Measurements from ENCODE around the gene CRISP3. TPM values are rescaled to one million over a fixed set of nuclear protein-coding genes. Genes with fewer than 3 reads are reported as not detected.

CRISP3 gene, protein sequence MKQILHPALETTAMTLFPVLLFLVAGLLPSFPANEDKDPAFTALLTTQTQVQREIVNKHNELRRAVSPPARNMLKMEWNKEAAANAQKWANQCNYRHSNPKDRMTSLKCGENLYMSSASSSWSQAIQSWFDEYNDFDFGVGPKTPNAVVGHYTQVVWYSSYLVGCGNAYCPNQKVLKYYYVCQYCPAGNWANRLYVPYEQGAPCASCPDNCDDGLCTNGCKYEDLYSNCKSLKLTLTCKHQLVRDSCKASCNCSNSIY
- not detected for total RNA-seq

DNA sequence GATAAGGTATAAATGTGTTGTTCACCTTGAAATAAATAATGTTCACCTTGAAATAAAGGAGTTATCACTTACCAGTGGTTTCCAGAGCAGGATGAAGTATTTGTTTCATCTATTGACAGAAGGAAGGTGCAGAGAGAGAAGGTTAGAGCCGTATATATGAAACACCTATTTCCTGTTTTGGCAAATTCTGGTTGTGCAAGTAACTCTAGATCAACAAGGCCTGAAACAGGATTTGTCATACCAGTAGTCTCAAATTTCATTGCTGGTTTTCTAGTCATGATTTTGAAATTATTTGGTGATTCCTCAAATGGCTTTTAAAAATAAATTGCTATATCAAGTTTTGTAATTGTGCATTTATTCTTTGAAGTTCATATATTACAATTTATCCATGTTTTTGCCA lies at the start of gene CRISP3:
Gene CRISP3, minus strand, starts transcription at position 130 of the 400 bp plus-strand sequence. Its CDS starts 21 bp downstream, at position 109.
- H3K27me3 Mint-ChIP-seq, result no peaks in the 10 kb centered on the region
- no peaks in the 10 kb centered on the region for H3K36me3 Mint-ChIP-seq
- no peak for DNase-seq
- no peaks in the 10 kb centered on the region for H3K4me1 Mint-ChIP-seq
- no peaks in the 10 kb centered on the region for H3K9me3 Mint-ChIP-seq
- no peak within 1 kb of the TSS for H3K27ac Mint-ChIP-seq
- no peak within 1 kb of the TSS for H3K4me3 Mint-ChIP-seq

DNA sequence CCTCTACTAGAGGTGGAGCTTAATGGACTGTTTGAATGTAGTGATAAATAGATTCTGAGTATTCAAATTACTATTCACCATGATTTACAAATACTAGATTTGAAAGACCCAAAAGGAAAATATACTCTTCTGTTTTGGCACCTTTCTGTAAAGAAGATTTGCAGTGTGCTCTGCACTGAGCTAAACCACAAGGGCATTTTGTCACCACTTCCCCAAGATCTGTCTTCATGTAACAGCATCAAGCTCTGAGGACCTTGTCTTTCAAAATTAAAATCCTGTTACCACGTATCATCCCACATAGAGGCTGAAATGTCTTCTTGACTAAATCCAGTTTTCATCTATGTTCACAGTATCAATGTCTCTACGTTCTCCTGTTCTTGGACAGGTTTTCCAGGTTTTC lies 46.2 kb upstream of the CRISP3 start:
- Mint-ChIP-seq H3K27ac (no peak overlapping the region), H3K27me3 (no peaks in the 10 kb centered on the region), H3K9me3 (peaks cover 2% of the 10 kb centered on the region), H3K4me3 (no peak overlapping the region), H3K36me3 (no peaks in the 10 kb centered on the region), H3K4me1 (no peaks in the 10 kb centered on the region)
- DNase-seq, result no peak

DNA sequence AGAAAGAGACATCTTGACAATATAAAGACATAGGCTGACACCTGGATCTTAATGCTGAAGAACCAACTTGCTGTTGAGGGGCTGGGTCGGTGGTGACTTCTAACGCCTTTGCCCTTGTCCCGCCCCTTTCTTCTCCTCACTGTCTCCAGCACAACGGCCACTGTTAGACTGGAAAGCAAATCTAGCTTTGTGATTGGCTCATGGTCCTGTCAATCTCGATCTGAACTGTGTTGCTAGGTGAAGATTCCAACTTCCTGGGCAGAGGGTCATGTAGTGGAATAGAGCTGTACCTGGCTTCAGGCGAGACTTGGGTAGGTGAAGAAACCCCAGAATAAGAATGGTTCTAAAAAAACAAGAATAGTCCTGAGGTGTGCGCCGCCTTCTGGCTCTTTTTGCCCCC lies 43.0 kb upstream of the CRISP3 start, which contains the start of gene PGK2:
Gene PGK2, minus strand, starts transcription at position 110 of the 400 bp plus-strand sequence. Its CDS starts 98 bp downstream, at position 12.
- Mint-ChIP-seq H3K4me3 (no peak within 1 kb of the TSS), H3K27me3 (no peaks in the 10 kb centered on the region), H3K27ac (no peak within 1 kb of the TSS), H3K4me1 (no peaks in the 10 kb centered on the region), H3K36me3 (no peaks in the 10 kb centered on the region), H3K9me3 (peaks cover 2% of the 10 kb centered on the region)
- DNase-seq, result no peak

DNA sequence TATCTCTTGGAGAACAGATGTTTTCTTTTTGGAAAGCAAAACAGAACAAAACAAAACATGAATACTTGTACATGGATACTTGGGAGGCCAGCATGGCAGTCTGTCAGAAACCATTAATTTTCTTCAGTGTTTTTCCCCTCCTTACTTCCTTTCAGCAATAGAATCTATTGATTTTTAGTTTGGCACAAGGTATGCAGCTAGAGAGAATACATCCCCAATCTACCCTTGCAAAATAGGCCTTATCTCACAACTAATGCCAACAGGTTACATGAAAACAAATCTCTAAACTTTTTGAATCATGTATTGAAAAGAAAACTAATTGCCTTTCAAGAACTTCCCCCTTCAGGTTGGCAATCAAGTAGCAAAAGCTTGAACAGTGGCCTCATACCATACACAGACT lies 40.1 kb upstream of the CRISP3 start:
- Mint-ChIP-seq H3K27me3 (no peaks in the 10 kb centered on the region), H3K4me3 (no peak overlapping the region), H3K9me3 (peaks cover 2% of the 10 kb centered on the region), H3K36me3 (no peaks in the 10 kb centered on the region), H3K4me1 (no peaks in the 10 kb centered on the region), H3K27ac (no peak overlapping the region)
- DNase-seq, result no peak

DNA sequence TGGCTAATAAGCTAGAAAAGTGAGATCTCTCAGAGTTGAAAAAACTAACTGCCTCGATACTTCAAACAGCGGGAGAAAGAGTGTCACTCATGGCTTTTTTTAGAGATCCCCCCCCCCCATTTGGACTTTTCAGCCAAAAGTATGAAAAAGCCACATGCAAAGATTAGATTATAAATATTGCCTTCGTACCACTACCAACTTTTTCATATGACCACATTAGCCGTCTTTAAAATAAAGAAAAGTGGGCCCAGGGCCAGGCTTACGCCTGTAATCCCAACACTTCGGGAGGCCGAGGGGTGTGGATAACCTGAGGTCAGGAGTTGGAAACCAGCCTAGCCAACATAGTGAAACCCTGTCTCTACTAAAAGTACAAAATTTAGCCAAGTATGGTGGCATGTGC lies 38.5 kb upstream of the CRISP3 start:
- Mint-ChIP-seq H3K27me3 (no peaks in the 10 kb centered on the region), H3K9me3 (peaks cover 2% of the 10 kb centered on the region), H3K36me3 (no peaks in the 10 kb centered on the region), H3K4me3 (no peak overlapping the region), H3K27ac (no peak overlapping the region), H3K4me1 (no peaks in the 10 kb centered on the region)
- no peak for DNase-seq

DNA sequence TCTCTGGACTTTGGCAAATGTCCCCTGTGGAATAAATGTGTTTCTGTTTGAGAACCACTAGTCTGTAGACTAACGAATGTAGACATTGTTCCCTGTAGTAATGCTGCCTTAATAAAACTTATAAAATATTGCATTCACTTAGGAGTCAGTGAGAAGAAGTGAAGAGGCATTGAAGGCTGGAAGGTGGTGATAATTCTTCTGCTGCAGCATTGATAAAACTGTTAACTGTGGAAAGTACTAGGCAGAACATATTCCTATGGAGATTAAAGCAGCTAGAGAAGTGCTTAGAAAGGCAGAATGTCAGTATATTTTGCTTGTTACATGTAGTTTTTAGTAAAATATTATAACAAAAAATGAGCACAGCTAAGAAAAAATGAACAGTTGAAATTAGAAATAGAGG lies 38.1 kb upstream of the CRISP3 start:
- no peaks in the 10 kb centered on the region for H3K9me3 Mint-ChIP-seq
- no peak overlapping the region for H3K4me3 Mint-ChIP-seq
- DNase-seq, result no peak
- no peaks in the 10 kb centered on the region for H3K27me3 Mint-ChIP-seq
- no peaks in the 10 kb centered on the region for H3K4me1 Mint-ChIP-seq
- H3K36me3 Mint-ChIP-seq, result no peaks in the 10 kb centered on the region
- no peak overlapping the region for H3K27ac Mint-ChIP-seq

DNA sequence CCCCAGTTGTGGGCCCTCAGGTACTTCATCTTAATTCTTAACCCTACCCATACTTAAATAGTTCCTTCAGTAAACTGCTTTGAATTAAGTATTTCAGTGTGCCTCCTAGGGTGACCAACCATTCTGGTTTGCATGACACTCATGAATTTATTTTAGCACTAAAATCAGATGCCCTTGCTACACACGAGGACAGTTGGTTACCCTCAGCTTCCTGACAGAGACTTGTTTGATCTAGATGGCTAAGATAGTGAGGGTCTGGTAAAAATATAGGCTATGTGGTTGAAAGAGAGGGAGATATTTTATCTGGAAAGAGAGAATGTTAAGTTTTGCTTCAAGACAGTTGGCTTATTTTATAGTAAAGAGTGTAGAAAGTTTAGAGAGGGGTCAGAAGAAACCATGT lies 32.3 kb upstream of the CRISP3 start:
- Mint-ChIP-seq H3K27ac (no peak overlapping the region), H3K4me1 (no peaks in the 10 kb centered on the region)

DNA sequence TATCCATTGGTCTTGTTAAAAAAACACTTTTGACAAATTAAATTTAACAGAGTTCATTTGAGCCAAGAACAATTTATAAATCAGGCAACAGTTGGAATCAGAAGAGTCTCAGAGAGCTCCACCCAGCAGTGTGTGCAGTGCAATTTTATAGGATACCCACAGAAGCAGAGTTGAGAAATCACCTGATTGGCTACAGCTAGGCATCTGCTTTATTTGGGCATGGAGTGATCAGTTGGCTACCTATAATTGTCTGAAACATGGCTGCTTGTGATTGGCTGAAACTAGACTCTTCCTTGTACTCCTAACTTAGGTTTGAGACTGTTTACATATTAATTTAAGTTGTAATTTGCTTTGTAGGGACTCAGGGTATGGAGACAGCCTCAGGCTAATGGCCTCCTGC lies 30.9 kb upstream of the CRISP3 start:
- Mint-ChIP-seq H3K4me1 (no peaks in the 10 kb centered on the region), H3K9me3 (no peaks in the 10 kb centered on the region), H3K36me3 (no peaks in the 10 kb centered on the region), H3K27ac (no peak overlapping the region), H3K27me3 (no peaks in the 10 kb centered on the region), H3K4me3 (no peak overlapping the region)
- DNase-seq, result no peak

More for the DNA sequence above, 32.3 kb upstream of the CRISP3 start:
- H3K9me3 Mint-ChIP-seq, result no peaks in the 10 kb centered on the region
- no peaks in the 10 kb centered on the region for H3K27me3 Mint-ChIP-seq
- no peaks in the 10 kb centered on the region for H3K36me3 Mint-ChIP-seq
- no peak overlapping the region for H3K4me3 Mint-ChIP-seq
- no peak for DNase-seq

DNA sequence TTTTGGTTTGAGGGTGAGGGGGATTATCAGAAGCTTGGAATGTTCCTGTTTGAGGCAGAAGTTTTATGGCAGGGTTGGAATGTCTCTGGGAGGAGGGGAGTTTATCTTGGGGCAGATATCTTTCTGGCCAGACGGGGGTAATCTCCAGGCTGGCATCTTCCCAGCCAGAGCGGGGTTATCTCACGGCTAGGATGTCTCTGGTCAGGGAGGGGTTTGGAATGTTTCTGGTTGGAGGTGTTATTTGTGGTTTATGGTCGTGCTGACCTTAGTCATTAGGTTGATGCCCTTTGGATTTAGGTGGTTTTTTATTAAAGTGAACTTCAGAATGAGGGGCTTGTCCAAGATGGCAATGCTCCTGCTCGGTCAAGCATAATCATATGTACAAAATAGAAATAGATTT lies 28.1 kb upstream of the CRISP3 start:
- Mint-ChIP-seq H3K9me3 (no peaks in the 10 kb centered on the region), H3K27ac (no peak overlapping the region), H3K4me3 (no peak overlapping the region), H3K27me3 (no peaks in the 10 kb centered on the region), H3K36me3 (no peaks in the 10 kb centered on the region), H3K4me1 (no peaks in the 10 kb centered on the region)
- DNase-seq, result no peak

DNA sequence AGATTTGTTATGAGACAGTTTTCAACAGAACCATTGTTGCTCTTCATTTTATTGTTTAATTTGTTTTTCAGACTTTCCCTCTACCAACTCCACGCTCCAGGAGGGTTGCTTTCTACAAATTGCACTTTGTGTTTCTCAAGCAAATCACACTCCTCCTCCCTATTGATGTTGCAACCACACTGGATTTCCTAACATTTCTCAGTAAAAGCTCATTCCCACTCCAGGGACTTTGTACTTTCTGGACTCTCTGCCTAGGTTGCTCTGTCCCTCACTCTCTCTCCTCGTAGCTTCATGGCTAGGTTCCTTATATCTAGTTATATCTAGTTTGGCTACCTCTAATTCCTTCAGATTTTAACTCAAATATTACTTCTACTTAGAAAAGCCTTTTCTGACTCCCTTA lies 22.6 kb upstream of the CRISP3 start:
- Mint-ChIP-seq H3K4me1 (no peaks in the 10 kb centered on the region), H3K27ac (no peak overlapping the region), H3K36me3 (no peaks in the 10 kb centered on the region), H3K9me3 (no peaks in the 10 kb centered on the region), H3K4me3 (no peak overlapping the region), H3K27me3 (no peaks in the 10 kb centered on the region)
- no peak for DNase-seq

DNA sequence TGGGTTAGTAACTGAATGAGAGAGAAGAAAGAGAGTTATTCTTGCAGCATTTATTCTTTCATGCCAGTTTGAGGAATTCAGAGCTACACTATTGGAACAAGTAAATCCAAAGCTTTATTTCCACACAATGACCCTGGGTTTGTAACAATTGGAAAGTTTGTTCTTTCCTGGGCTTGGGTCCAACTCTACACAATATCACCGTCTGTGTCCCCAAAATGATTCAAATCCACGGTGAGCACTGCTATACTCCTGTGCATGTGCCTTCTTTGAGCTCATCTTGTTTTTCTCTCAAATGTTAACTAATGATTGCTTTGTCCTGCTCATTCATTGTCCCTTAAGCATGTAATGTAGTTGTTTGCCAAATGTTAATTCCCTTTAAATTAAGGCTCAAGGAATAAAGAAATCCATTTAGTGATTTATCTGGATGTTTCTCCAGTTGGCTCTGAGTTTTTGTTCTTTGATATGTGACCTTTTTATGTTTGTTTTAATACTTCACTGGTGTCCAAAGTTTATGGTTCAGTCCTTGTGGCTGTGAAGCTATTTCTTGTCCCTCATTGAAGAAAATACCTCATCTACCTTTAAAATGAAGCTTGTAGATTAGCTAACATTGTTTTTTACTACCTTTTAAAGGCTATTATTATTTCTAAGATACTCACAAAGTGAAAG lies 20.5 kb upstream of the CRISP3 start:
- Mint-ChIP-seq H3K4me3 (no peak overlapping the region), H3K27ac (no peak overlapping the region), H3K27me3 (no peaks in the 10 kb centered on the region), H3K4me1 (no peaks in the 10 kb centered on the region), H3K36me3 (no peaks in the 10 kb centered on the region), H3K9me3 (no peaks in the 10 kb centered on the region)
- no peak for DNase-seq

DNA sequence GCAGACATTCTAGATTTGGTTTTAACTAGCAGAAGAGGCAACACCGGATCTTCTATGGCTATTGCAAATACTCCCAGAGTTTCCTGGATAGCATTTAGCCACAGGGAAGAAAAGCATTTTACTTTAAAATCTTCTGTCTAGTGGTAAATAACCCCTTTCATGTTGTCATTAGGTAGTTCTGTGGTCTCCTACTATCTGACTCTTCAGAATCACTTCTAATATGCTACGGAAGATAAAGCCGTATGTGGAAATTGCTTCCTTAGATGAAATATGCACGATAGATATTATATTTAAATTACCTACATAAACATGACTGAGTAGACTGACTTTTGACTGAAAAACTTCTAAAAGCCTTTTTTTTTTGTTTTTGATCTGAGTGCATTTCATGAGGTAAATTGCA lies 759 bp downstream of the CRISP3 start:
- DNase-seq, result no peak
- Mint-ChIP-seq H3K4me3 (no peak overlapping the region), H3K9me3 (no peaks in the 10 kb centered on the region), H3K36me3 (no peaks in the 10 kb centered on the region), H3K27ac (no peak overlapping the region), H3K27me3 (no peaks in the 10 kb centered on the region), H3K4me1 (no peaks in the 10 kb centered on the region)

DNA sequence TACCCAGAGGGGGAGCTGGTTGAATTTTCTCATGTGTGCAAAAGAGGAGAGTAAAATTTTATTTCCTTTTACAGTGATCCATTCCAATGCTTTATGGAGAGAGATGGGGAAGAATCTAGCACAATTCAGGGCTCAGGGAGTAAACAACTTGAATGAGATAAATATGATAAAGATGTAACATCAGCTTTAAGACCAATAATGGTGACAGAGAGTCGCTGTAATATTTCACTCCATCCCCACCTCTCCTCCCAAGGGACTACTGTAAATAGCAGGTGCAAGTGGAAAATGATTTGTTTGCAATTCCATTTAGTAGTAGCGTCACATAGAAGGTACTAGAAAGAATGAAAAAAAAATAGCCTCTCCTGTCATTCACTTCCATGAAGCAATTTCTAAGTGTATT lies 4.8 kb downstream of the CRISP3 start:
- no peak overlapping the region for H3K4me3 Mint-ChIP-seq
- H3K9me3 Mint-ChIP-seq, result no peaks in the 10 kb centered on the region
- H3K4me1 Mint-ChIP-seq, result no peaks in the 10 kb centered on the region
- no peaks in the 10 kb centered on the region for H3K36me3 Mint-ChIP-seq
- H3K27me3 Mint-ChIP-seq, result no peaks in the 10 kb centered on the region
- DNase-seq, result no peak
- H3K27ac Mint-ChIP-seq, result no peak overlapping the region

DNA sequence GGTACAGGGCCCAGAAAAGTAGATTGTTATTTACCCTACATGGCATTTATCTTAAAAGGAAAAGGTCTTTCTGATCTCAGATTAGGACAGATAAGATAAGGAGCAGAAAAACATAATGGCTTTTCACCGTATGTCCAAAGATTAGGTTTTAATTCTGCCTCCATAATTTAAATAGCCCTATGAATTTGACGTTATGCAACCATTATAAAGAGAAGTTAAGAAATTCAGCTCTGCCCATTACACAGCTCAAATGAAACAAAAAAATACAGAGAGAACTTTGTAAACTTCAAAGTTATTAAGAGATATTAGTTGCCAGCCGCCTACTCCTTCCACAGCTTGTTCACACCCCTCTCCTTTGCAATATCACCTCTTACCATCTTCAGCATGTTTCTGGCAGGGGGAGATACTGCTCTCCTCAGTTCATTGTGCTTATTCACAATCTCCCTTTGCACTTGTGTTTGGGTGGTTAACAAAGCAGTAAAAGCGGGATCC lies 8.1 kb downstream of the CRISP3 start:
- Mint-ChIP-seq H3K9me3 (no peaks in the 10 kb centered on the region), H3K27me3 (no peaks in the 10 kb centered on the region), H3K4me3 (no peak overlapping the region), H3K4me1 (no peaks in the 10 kb centered on the region), H3K27ac (no peak overlapping the region), H3K36me3 (no peaks in the 10 kb centered on the region)
- DNase-seq, result no peak

DNA sequence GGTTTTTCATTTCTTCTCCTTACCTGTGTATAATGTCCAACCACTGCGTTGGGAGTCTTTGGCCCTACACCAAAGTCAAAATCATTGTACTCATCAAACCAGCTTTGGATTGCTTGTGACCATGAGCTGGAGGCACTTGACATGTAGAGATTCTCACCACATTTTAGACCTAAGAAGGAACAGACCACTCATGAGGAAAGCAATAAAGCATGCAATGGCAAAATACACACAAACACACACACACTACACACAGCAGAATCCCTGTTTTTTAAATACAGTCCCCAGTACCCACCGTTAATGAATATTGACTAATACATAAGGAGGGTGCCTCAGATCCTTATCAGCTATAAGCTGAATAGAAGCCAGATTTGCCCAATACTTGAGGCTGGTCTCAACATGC lies 10.5 kb downstream of the CRISP3 start:
- Mint-ChIP-seq H3K4me3 (no peak overlapping the region), H3K27ac (no peak overlapping the region), H3K4me1 (no peaks in the 10 kb centered on the region), H3K9me3 (no peaks in the 10 kb centered on the region), H3K36me3 (no peaks in the 10 kb centered on the region), H3K27me3 (no peaks in the 10 kb centered on the region)
- no peak for DNase-seq

DNA sequence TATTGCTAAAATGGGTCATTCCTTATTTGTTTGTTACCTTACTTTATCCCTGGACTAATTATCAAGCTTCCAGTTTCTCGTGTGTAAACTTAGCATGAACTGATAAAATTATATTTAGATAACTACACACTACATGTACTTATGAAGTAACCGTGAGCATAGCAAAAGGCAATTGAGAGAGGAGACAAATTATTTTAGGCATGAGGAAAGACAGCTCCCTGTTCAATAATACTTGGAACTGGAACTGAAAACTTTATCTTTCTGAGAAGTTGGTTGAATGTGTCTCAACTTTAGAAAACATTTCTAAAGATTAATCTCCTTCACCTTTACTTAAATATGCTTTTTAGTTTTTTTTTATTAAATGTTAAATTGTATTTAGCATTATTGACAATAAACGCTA lies 11.4 kb downstream of the CRISP3 start:
- Mint-ChIP-seq H3K27ac (no peak overlapping the region), H3K36me3 (no peaks in the 10 kb centered on the region), H3K9me3 (no peaks in the 10 kb centered on the region), H3K4me3 (no peak overlapping the region), H3K27me3 (no peaks in the 10 kb centered on the region), H3K4me1 (no peaks in the 10 kb centered on the region)
- no peak for DNase-seq

All from activated naive CD8-positive, alpha-beta T cell treated with anti-CD3 and anti-CD28 coated beads for 36 hours (primary cell).